ENCODE data around the gene SEMA3D.

DNA sequence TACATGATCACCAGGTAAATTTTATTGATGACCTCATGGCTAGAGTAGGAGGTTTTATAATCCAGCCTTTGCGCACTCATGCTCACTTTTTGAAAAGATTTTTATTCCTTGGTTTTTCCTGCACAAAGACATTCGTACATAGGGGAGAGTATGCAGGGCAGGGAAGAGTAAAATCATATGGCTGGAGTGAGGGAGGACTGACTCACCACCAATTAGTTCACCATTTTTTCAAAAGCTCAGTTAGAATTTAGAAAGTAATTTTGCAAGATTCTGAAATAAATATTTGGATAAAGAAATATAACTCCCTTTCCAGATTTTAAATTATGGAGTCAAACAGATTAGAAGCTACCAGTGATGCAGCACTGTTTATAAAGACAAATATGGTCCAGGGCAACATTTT, 111.9 kb downstream of the SEMA3D start:
- TF ChIP-seq CTCF (IDR thresholded peaks at IDR 0.05) (no peak), POLR2A (IDR thresholded peaks at IDR 0.05) (no peak), POLR2AphosphoS5 (IDR thresholded peaks at IDR 0.05) (no peak)

Data from breast epithelium (tissue), 3 donors.